Kidney epithelial cell (primary cell): ENCODE measurements around the gene RNASE8. TPM values are rescaled to one million over a fixed set of nuclear protein-coding genes. Genes with fewer than 3 reads are reported as not detected.

Source experiments
- DNase-seq: peaks from one replicate; pipeline ENCODE4 v3.0.0-alpha.2; 2010; ENCODE audit warnings: low read depth
- H3K27me3 ChIP-seq: 2 replicates; pipeline ENCODE4 v1.6.0; 2011; ENCODE audit warnings: low read length; ENCODE audit not compliant: control insufficient read depth, insufficient read depth
- H3K36me3 ChIP-seq: 2 replicates; pipeline ENCODE4 v1.5.1; 2011; ENCODE audit warnings: low read length; ENCODE audit not compliant: control insufficient read depth, insufficient read depth
- H3K4me3 ChIP-seq: 2 replicates; pipeline ENCODE4 v1.5.1; 2011; ENCODE audit warnings: low read depth, mild to moderate bottlenecking, control low read depth, low read length
- total RNA-seq: library from RNA; depleted of rRNA; stranded (reverse); fragments of >200 nt; gene quantifications from 2 replicates; pipeline ENCODE4 v1.2.3, GENCODE V29; 2015
- TF ChIP-seq, protein P1 (sequence below): IDR thresholded peaks from 2 replicates; pipeline ENCODE4 v1.5.1; 2011; ENCODE audit warnings: mild to moderate bottlenecking, moderate library complexity, low read length, control low read depth, inconsistent platforms; ENCODE audit not compliant: insufficient read depth, poor library complexity, severe bottlenecking

The RNASE8 gene
- total RNA-seq, 1 donor from 2014 or later: not detected

DNA sequence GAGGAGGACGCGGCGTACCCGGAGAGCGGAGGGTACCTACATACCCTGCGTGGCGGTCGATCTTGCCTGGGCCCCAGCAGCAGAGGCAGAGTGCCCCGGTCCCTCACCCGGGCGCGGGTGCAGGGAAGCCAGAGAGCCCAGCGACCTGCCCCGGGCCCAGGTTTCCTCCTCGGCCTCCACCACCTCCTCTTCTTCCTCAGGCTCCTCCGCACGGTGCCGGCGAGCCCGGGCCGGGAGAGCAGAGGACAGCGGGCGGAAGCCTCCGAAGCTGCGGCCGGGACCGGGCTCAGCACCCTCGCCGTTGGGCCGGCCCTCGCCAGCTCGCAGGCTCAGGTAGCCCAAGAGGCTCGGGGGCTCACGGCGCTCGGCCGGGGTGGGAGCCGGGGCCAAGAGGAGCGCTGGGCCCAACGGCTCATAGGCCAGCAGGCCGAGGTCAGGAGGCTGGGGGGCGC, 34.2 kb downstream of the RNASE8 start:
- TF ChIP-seq, protein P1, sequence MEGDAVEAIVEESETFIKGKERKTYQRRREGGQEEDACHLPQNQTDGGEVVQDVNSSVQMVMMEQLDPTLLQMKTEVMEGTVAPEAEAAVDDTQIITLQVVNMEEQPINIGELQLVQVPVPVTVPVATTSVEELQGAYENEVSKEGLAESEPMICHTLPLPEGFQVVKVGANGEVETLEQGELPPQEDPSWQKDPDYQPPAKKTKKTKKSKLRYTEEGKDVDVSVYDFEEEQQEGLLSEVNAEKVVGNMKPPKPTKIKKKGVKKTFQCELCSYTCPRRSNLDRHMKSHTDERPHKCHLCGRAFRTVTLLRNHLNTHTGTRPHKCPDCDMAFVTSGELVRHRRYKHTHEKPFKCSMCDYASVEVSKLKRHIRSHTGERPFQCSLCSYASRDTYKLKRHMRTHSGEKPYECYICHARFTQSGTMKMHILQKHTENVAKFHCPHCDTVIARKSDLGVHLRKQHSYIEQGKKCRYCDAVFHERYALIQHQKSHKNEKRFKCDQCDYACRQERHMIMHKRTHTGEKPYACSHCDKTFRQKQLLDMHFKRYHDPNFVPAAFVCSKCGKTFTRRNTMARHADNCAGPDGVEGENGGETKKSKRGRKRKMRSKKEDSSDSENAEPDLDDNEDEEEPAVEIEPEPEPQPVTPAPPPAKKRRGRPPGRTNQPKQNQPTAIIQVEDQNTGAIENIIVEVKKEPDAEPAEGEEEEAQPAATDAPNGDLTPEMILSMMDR: no peak
- H3K4me3 ChIP-seq: no peak overlapping the region
- DNase-seq: no peak
- H3K36me3 ChIP-seq: no peaks in the 10 kb centered on the region
- no peaks in the 10 kb centered on the region for H3K27me3 ChIP-seq

DNA sequence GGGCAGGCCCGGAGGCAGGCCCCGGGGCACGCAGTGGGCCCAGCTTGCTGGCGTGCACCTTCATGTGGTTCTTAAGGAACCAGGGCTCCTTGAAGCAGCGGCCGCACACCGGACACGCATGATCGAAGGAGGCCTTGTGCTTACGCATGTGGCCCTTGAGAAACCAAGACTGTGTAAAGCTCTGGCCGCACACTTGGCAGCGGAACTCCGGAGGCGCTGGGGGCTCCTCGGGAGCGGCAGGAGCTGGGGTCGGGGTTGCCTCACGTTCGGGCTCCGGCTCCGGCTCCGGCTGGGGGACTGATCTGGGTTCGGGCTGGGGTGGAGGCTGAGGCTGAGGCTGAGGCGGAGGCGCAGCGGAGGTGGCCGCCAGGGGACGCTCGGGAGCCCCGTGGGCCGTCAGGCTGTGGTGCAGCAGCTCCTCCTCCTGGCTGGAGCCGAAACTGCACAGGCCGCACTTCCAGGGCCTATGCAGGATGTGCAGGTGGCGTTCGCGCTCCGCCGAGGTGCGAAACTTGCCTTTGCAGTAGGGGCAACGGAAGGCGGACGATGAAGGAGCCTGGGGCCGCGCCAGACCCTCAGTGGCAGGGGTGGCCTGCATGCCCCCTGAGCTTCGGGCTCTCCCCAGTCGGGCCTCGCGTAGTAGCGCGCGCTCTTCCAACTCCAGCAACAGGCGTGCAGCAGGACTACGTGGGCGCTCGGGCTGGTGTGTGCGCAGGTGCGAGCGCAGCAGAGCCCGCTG, 34.8 kb downstream of the RNASE8 start:
- TF ChIP-seq, protein P1: peak; percentile 100
- Histone ChIP-seq H3K27me3 (no peaks in the 10 kb centered on the region), H3K36me3 (no peaks in the 10 kb centered on the region), H3K4me3 (no peak overlapping the region)
- no peak for DNase-seq

DNA sequence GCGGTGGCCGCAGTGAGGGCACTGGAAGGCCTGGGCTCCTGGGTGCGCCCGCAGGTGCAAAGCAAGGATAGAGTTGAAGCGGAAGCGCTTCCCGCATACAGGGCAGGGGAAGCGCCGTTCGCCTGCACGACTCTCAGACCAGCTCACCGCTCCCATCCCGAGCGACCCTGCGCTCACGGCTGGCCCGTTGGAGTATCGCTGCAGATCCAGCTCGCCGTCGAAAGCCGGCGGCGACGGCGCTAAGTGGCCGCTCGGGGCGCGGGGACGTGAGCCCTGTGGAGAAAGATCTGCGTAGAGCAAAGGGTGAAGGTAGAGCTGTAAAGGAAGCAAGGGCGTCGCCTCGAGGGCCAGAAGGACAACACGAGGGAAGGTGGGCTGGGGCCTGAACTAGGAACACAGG, 35.4 kb downstream of the RNASE8 start:
- TF ChIP-seq, protein P1: no peak
- H3K36me3 ChIP-seq: no peaks in the 10 kb centered on the region
- DNase-seq: no peak

DNA sequence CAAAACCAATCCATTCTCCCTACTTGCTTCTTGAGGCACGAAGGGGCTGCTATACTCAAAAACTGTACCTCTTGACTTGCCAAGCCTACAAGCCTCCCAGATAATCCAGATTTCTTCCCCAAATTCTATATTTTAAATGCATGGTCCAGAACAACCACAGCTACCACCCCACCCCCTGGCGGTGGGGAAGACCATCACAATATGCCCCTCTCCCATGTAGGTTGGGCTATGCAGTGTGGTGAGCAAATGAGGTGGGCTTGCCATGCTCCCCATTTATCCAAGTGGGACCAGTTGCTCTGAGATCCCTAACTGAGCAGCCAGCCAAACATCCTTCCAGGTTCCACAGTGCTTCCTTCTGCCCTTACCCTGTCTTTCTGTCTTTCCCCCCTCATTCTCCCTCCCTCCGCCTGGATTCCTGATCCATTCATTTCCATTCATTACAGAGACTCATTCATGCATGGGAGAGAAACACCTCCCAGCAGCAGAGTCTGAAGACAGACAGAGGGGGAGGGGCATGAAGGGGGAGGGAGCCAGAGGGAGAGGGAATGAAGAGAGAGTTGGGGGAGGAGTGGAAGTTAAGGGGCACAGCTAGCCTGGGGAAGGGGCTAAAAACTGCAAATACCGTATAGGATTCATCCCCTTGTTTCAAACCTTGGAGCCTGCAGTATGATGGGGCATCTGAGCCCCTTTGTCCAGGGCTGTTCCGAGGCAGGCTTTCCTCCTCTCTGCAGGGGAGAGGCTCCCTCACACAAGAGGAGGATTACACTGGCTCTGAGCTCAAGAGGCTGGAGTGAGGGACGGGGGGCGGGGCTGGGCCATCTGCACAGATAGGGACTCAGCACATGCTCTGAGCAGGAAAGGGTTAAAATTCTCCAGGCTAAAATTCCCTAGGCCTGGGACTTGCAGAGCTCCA, 36.4 kb downstream of the RNASE8 start:
- Histone ChIP-seq H3K36me3 (no peaks in the 10 kb centered on the region), H3K27me3 (no peaks in the 10 kb centered on the region), H3K4me3 (no peak overlapping the region)
- no peak for DNase-seq
- TF ChIP-seq, protein P1: peak; percentile 58

More for the DNA sequence above, 35.4 kb downstream of the RNASE8 start:
- Histone ChIP-seq H3K27me3 (no peaks in the 10 kb centered on the region), H3K4me3 (no peak overlapping the region)

DNA sequence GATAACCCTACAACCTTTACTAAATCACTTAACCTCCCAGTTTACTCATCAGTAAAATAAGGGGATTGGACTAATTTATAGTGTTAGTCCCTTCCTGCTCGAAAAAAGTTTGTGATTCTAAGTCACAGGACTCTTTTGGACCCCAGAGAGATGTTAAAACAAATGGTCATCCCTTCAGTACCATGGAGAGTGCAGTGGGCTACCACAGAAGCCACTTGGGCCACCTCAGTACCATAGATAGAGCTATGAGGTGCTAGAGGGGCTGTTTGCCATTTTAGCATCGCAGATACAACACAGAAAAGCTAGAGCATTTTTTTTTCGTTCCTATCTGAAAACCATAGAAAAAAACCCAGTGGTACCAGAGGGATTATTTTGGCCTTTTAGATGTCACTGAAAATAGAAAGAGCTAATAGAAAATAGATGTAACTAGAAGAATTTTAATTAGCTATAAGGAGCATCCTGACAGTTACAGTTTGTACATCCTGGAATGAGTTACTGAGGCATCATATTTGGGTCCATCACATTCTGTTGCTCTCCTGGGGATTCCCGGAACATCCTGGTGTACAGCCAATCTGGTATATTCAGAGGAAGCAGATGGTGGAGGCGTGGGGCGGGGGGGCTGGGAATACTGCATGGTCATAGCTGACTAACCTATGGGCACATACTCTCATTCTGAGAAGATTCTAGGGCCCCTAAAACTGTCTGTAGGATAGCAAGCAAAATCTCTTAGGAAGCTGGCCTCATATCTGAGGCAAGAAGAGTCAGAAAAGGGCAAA, 38.0 kb downstream of the RNASE8 start:
- DNase-seq: no peak
- Histone ChIP-seq H3K27me3 (no peaks in the 10 kb centered on the region), H3K4me3 (no peak overlapping the region), H3K36me3 (no peaks in the 10 kb centered on the region)
- TF ChIP-seq, protein P1: no peak
